SJSA1 (cell line): ENCODE results near the gene CERS6. TPM values are rescaled to one million over a fixed set of nuclear protein-coding genes. Genes with fewer than 3 reads are reported as not detected.
"Not testable (repeated sequence)": the region's sequence is repeated elsewhere in the genome, so short reads cannot be mapped to it uniquely, and the experiment has no call there.

Experiments
- DNase-seq, 2 experiments: peaks; one replicate each; pipeline ENCODE4 v3.0.0-alpha.2; 2015 to 2020; ENCODE audit warnings: low spot score in 2 of 2, low read depth in 1 of 2
- H3K27ac ChIP-seq: fragments of 250-450 bp; sonication (Bioruptor Pico); 2 replicates; pipeline ENCODE4 v1.5.1; 2020; ENCODE audit warnings: mild to moderate bottlenecking, moderate library complexity
- H3K27me3 ChIP-seq: fragments of 250-450 bp; sonication (Bioruptor Pico); replicated peaks from 2 replicates; pipeline ENCODE4 v1.5.1; 2020; ENCODE audit warnings: mild to moderate bottlenecking, moderate library complexity
- H3K36me3 ChIP-seq: fragments of 250-450 bp; sonication (Bioruptor Pico); 2 replicates; pipeline ENCODE4 v1.5.1; 2020; ENCODE audit warnings: mild to moderate bottlenecking
- H3K4me1 ChIP-seq: fragments of 250-450 bp; sonication (Bioruptor Pico); replicated peaks from 2 replicates; pipeline ENCODE4 v1.6.1; 2021; ENCODE audit warnings: mild to moderate bottlenecking
- H3K4me3 ChIP-seq: fragments of 250-450 bp; sonication (Bioruptor Pico); 2 replicates; pipeline ENCODE4 v1.5.1; 2020; ENCODE audit warnings: mild to moderate bottlenecking
- H3K9me3 ChIP-seq: fragments of 250-450 bp; sonication (Bioruptor Pico); replicated peaks from 2 replicates; pipeline ENCODE4 v1.5.1; 2020; ENCODE audit warnings: mild to moderate bottlenecking
- total RNA-seq: library from RNA; depleted of rRNA; stranded (reverse); fragments of >200 nt; shearing (Covaris generic); gene quantifications from 2 replicates; pipeline ENCODE4 v1.2.3, GENCODE V29; 2014

CERS6 gene
- total RNA-seq, 1 experiment from 2014 or later = 43.7 TPM

DNA sequence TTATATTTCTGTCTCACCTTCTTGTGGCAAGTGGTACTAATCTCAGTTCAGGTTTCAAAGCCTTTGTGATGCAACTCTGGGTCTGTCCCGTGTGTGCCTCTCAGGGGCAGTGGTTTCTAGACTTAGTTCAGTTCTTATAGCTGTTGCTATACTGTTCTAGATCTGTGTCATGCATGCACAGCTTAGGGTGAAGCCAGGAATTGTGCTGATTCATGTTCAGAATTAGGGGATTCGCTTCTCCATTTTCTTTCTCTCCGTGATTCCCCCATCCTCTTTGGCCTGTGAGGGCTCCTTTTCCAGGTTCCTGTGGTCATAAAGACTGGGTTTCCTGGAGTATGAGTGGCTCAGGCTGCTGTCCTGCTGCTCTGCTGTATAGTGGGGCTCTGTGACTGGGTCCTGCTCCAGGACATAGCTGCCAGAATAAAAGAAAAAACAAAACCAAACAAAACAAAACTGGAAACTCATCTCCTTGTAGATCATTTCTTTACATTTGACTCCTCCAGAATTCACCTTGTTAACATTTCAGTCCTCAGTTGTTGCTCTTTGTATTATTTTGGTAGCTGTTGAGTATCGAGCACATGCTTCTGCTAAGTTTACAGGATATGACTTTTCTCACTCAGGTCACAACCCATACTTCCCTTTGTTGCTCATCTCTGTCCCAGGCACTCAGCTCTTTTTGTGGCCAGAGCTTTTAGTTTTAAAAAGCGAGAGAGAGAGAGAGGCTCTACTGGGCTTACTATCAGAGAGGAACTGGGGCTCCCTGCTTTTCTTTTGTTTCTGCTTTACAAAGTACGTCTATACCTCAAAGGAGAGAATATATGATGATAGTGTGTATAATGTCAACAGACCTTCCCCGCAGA, 34.2 kb downstream of the CERS6 start:
- Histone ChIP-seq H3K27ac (no peak overlapping the region), H3K9me3 (no peaks in the 10 kb centered on the region), H3K36me3 (no peaks in the 10 kb centered on the region), H3K4me3 (no peak overlapping the region), H3K4me1 (peaks cover 15% of the 10 kb centered on the region), H3K27me3 (no peaks in the 10 kb centered on the region)
- DNase-seq = peak in 1 of 2 experiments; percentile 29

DNA sequence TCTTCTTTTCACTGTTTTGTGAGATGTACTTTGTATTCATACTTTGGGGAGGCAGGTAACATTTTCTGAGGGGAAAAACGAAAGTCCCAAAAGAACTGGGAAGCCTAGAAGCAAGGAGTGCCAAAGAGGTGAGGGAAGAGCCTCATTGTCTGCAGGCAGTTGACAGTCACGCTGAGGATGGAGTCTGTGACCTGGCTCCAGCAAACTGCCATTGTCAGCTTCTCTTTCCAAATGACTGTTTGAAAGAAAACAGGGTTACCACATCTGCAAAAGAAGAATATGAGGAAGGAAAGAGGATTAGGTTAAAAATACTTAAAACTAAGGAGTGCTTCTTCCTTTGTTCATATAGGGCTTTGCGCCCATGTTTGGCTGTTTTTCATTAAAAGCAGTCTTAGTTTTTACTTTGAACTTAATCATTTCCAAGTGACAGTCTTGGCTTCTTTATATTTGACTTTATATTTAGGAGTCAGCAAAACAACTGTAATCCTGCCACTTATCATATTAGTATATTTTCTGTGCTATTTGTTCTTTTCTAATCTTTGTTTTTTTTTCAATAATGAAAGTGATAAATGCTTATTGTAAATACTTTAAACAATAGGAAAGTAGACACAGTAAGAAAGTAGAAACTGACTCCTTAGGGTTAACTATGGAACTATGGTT, 35.0 kb downstream of the CERS6 start:
- Histone ChIP-seq H3K4me3 (no peak overlapping the region), H3K9me3 (no peaks in the 10 kb centered on the region), H3K27me3 (no peaks in the 10 kb centered on the region), H3K4me1 (peaks cover 15% of the 10 kb centered on the region), H3K27ac (no peak overlapping the region), H3K36me3 (no peaks in the 10 kb centered on the region; the same call in 1 of the 2 replicates)
- DNase-seq = no peak

DNA sequence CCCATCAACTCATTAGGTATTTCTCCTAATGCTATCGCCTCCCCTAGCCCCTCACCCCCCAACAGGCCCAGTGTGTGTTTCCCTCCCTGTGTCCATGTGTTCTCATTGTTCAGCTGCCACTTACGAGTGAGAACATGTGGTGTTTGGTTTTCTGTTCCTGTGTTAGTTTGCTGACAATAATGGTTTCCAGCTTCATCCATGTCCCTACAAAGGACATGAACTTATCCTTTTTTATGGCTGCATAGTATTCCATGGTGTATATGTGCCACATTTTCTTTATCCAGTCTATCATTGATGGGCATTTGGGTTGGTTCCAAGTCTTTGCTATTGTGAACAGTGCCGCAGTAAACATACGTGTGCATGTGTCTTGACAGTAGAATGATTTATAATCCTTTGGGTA, 35.7 kb downstream of the CERS6 start:
- peaks cover 15% of the 10 kb centered on the region for H3K4me1 ChIP-seq
- H3K9me3 ChIP-seq, DNase-seq: not testable (repeated sequence)

DNA sequence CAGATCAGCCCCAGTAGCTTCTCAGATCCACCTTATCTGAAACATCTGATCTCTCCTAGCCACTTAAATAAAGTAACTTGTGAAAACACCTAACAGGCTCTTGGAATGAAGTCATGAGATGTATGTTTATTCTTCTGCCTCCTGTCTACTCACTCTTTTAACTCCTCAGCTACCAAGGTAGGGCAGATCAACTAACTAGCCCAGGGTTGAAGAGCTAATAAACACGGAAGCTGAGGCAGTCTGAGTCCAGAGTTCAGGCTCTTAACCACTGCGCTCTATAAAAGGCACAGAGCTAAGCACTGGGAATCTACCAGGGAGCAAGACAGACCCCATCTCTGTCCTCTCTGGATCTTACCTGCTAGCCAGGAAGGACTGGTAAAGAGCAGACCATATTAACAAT, 37.1 kb downstream of the CERS6 start:
- H3K27ac ChIP-seq, H3K4me3 ChIP-seq, H3K36me3 ChIP-seq, DNase-seq, H3K9me3 ChIP-seq, H3K27me3 ChIP-seq: not testable (repeated sequence)
- H3K4me1 ChIP-seq = peaks cover 15% of the 10 kb centered on the region

More for the DNA sequence above, 35.7 kb downstream of the CERS6 start:
- not testable (repeated sequence) for H3K27me3 ChIP-seq, H3K4me3 ChIP-seq, H3K27ac ChIP-seq, H3K36me3 ChIP-seq

DNA sequence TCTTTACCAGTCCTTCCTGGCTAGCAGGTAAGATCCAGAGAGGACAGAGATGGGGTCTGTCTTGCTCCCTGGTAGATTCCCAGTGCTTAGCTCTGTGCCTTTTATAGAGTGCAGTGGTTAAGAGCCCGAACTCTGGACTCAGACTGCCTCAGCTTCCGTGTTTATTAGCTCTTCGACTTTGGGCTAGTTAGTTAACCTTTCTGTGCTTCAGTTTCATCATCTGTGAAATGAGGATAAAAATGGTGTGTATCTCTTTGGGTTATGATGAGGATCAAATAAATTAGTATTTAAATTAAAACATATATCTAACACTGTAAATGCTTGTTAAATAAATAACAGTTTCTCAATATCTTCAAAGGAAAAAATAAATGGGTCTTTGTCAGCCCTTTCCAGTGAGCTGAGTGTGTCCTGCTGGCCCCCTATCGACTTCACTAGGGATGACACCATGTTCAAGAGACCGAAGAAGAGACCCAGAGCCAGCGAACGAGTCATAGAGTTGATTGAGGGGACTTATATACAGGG, 38.2 kb downstream of the CERS6 start:
- no peak overlapping the region for H3K4me3 ChIP-seq
- no peak for DNase-seq
- no peaks in the 10 kb centered on the region for H3K27me3 ChIP-seq
- peaks cover 15% of the 10 kb centered on the region for H3K4me1 ChIP-seq
- H3K27ac ChIP-seq = no peak overlapping the region
- H3K36me3 ChIP-seq = no peaks in the 10 kb centered on the region; the same call in 1 of the 2 replicates
- H3K9me3 ChIP-seq = no peaks in the 10 kb centered on the region

DNA sequence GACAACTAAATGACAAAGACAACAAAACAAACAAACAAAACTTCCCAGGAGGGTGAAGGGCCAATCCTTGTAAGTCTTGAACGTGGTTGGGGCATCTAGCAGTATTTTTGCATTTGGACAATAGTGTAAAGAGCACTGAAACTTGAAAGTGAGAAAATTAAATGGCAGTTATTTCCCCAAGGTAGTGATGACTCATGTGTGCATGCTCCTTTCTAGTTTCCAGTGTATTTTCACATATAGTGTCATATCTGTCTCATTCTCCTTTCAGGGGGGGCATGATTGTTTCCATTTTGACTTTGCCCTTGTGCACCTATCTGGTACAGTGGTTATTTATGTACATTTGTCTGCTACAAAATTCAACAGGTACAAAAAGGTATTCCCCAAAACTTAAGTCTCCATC, 39.5 kb downstream of the CERS6 start:
- H3K9me3 ChIP-seq = no peaks in the 10 kb centered on the region
- H3K27me3 ChIP-seq = no peaks in the 10 kb centered on the region
- H3K27ac ChIP-seq = no peak overlapping the region
- peaks cover 7% of the 10 kb centered on the region for H3K4me1 ChIP-seq
- no peak overlapping the region for H3K4me3 ChIP-seq
- no peaks in the 10 kb centered on the region; the same call in 1 of the 2 replicates for H3K36me3 ChIP-seq
- DNase-seq = no peak

DNA sequence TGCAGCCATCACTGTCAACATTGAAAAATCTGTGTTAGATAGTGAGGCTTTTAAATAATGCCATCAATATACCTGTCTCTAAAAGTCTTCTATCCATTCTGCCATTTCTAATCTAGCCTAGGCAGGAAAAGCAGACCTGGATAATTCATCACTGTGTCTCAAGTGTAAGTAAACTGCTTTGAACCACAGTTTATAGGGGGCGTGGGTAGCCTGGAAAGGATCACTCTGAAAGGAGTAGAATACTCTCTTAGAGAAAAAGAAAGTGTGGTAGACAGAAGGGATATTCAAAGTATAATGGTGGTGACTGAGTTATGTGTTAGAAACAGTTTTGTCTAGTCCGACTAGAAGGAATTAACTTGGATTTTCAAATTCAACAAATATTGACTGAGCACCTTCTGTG, 40.8 kb downstream of the CERS6 start:
- Histone ChIP-seq H3K27me3 (no peaks in the 10 kb centered on the region), H3K9me3 (no peaks in the 10 kb centered on the region), H3K4me1 (no peaks in the 10 kb centered on the region), H3K36me3 (no peaks in the 10 kb centered on the region; the same call in 1 of the 2 replicates), H3K27ac (no peak overlapping the region), H3K4me3 (no peak overlapping the region)
- DNase-seq = no peak

DNA sequence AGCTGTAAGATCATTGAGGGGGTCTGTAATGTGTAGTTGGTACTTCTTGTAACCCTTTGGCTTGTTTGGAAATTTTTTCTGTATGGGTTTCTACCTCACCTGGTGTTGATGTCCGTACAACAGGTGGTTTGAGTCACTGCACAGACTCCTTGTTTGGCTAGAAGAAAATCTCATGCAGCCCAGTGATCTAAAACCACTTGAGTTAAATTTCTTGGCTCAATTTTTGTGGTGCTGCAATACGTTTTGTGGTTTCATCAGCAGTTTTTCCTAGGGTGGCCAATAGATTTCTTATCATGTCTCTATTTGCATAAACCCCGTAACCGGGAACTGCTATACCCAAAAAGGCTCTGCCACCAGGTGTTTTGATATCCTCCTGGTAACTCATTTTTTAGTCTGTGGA, 43.4 kb downstream of the CERS6 start:
- Histone ChIP-seq H3K4me1 (no peaks in the 10 kb centered on the region), H3K27ac (no peak overlapping the region), H3K4me3 (no peak overlapping the region), H3K27me3 (no peaks in the 10 kb centered on the region), H3K36me3 (no peaks in the 10 kb centered on the region; the same call in 1 of the 2 replicates), H3K9me3 (no peaks in the 10 kb centered on the region)
- DNase-seq = no peak

DNA sequence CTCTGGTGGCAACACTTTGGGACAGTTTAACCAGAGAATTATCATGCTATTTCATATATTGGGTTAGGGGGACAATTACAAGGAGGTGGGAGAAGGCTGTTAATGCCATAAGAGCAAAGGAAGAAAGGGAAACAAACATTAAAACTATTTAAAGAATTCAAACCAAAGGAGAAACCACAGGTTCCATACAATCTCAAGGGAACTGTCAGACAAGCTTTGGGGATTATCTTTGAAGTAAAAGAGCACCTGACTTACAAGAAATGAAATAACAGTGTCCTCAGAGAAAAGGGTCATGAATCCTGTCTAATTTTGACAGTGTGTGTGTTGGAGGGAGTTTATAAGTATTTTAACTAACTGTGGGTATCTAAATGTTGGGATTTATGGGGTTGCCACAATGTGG, 44.4 kb downstream of the CERS6 start:
- Histone ChIP-seq H3K4me1 (no peaks in the 10 kb centered on the region), H3K4me3 (no peak overlapping the region), H3K27me3 (no peaks in the 10 kb centered on the region), H3K36me3 (no peaks in the 10 kb centered on the region; the same call in 1 of the 2 replicates), H3K27ac (no peak overlapping the region), H3K9me3 (no peaks in the 10 kb centered on the region)
- peak in 1 of 2 experiments; percentile 10 for DNase-seq

DNA sequence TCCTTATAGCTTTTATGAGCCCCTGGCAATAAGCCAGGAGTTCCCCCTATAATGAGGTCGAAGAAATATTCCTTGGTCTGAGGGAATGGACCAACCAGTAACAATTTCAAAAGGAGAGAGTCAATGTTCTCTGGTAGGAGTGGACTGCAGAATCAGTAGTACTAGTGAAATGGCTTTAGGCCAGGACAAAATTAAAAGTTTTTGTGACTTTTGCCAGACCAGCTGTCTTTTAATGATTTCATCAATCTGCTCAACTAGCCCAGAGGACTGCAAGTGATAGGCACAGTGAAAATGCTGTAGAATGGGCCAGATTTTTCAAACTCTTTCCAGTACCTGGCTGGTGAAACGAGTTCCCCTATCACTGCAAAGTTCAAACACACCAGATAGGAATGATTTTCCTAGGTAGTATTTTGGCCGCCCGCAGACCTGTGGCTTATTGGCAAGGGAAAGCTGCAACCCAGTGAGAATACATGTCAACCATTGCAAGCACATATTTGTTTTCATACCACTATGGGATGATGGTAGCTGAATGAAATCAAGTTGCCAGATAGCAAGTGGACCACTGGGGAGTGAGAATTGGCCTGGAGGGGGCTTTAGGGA, 45.5 kb downstream of the CERS6 start:
- no peak overlapping the region for H3K27ac ChIP-seq
- no peak for DNase-seq

DNA sequence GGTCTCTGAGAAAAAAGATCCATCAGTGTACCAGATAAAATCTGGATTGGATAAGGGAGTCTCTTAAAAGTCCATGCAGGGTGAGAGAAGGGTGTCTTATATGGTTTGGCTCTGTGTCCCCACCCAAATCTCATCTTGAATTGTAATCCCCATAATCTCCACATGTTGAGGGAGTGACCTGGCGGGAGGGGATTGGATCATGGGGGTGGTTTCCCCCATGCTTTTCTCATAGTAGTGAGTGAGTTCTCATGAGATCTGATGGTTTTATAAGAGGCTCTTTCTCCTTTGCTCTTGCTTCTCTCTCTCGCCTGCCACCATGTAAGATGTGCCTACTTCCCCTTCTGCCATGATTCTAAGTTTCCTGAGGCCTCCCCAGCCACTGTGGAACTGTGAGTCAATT, 46.8 kb downstream of the CERS6 start:
- H3K27me3 ChIP-seq, H3K36me3 ChIP-seq, DNase-seq, H3K27ac ChIP-seq, H3K4me3 ChIP-seq, H3K9me3 ChIP-seq, H3K4me1 ChIP-seq: not testable (repeated sequence)

More for the DNA sequence above, 45.5 kb downstream of the CERS6 start:
- Histone ChIP-seq H3K4me3 (no peak overlapping the region), H3K4me1 (no peaks in the 10 kb centered on the region), H3K27me3 (no peaks in the 10 kb centered on the region), H3K36me3 (no peaks in the 10 kb centered on the region), H3K9me3 (no peaks in the 10 kb centered on the region)

DNA sequence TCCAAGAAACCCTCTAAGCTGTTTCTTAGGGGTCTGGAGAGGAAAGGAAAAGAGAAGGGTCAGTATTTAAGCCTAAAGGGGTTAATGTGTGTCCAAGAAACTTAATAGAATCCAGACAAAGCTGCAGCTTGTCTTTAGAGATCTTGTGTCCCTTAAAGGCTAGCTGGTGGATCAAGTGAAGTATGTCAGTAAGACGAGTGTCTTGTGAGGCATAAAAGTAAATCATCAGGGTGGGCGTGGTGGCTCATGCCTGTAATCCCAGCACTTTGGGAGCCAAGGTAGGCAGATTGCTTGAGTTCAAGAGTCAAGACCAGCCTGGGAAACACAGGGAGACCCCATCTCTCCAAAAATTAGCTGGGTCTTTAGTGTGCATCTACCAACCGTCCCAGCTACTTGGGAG, 47.8 kb downstream of the CERS6 start:
- Histone ChIP-seq H3K4me3 (no peak overlapping the region), H3K36me3 (no peaks in the 10 kb centered on the region), H3K27ac (no peak overlapping the region), H3K4me1 (no peaks in the 10 kb centered on the region), H3K9me3 (no peaks in the 10 kb centered on the region), H3K27me3 (no peaks in the 10 kb centered on the region)
- no peak for DNase-seq

DNA sequence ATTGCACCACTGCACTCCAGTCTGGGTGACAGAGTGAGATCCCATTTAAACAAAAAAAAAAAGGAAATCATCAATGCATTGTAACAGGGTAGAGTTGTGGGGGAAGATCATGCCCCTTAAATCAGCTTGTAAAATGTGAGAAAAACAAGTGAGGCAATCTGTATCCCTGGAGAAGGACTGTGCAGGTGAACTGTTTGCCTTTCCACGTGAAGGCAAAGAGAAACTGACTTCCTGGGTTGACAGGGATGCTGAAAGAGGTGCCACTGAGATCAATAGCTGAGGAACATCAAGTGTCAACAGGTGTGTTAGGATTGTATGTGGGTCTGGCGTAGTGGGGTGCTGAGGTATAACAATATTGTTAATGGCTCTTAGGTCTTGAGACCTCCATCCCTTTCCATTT, 48.3 kb downstream of the CERS6 start:
- H3K4me3 ChIP-seq = no peak overlapping the region
- H3K4me1 ChIP-seq = no peaks in the 10 kb centered on the region
- no peaks in the 10 kb centered on the region for H3K36me3 ChIP-seq
- H3K27ac ChIP-seq = no peak overlapping the region
- H3K27me3 ChIP-seq = no peaks in the 10 kb centered on the region
- DNase-seq = no peak
- H3K9me3 ChIP-seq = no peaks in the 10 kb centered on the region
